SHP77 treated with DMSO at 0.1 percent for 48 hours (cell line): ENCODE results near the gene ATP9A.
"Not testable (repeated sequence)": the region's sequence is repeated elsewhere in the genome, so short reads cannot be mapped to it uniquely, and the experiment has no call there.

Experiments used
- DNase-seq: peaks from one replicate; lab custom pipeline; 2025; lab: John Stamatoyannopoulos, UW

Gene ATP9A

GRCh38 chr20:51571460-51571794 is 196.8 kb downstream of the ATP9A start:
- DNase-seq = no peak

- no peak for DNase-seq
These were observed 197.3 kb downstream of the ATP9A start for GRCh38 chr20:51570739-51571459.

- DNase-seq = peak; percentile 20
These were observed 198.1 kb downstream of the ATP9A start for GRCh38 chr20:51569815-51570738.

- DNase-seq = not testable (repeated sequence)
These were observed 199.7 kb downstream of the ATP9A start for GRCh38 chr20:51568533-51568932.

- DNase-seq = no peak
These were observed 200.6 kb downstream of the ATP9A start for GRCh38 chr20:51567622-51568021.

GRCh38 chr20:51566594-51566993 is 201.6 kb downstream of the ATP9A start:
- DNase-seq = no peak

GRCh38 chr20:51565298-51566144 is 202.7 kb downstream of the ATP9A start:
- no peak for DNase-seq

- peak; percentile 15 for DNase-seq
These were observed 204.5 kb downstream of the ATP9A start for GRCh38 chr20:51563486-51564332.

GRCh38 chr20:51563174-51563485 is 205.1 kb downstream of the ATP9A start:
- DNase-seq = no peak

- DNase-seq = no peak
These were observed 205.6 kb downstream of the ATP9A start for GRCh38 chr20:51562332-51563173.

GRCh38 chr20:51562027-51562331 is 206.2 kb downstream of the ATP9A start:
- DNase-seq = no peak

GRCh38 chr20:51560550-51561307 is 207.5 kb downstream of the ATP9A start:
- no peak for DNase-seq

- DNase-seq = no peak
These were observed 208.1 kb downstream of the ATP9A start for GRCh38 chr20:51560042-51560441.

GRCh38 chr20:51554538-51555165 is 213.5 kb downstream of the ATP9A start:
- no peak for DNase-seq

- no peak for DNase-seq
These were observed 214.2 kb downstream of the ATP9A start for GRCh38 chr20:51553897-51554486.

GRCh38 chr20:51551186-51551585 is 217.0 kb downstream of the ATP9A start:
- no peak for DNase-seq

GRCh38 chr20:51549474-51549873 is 218.7 kb downstream of the ATP9A start:
- DNase-seq = no peak

GRCh38 chr20:51547951-51548350 is 220.2 kb downstream of the ATP9A start:
- no peak for DNase-seq
